ENCODE data around the gene VPS26C.
"Not testable (repeated sequence)": the region's sequence is repeated elsewhere in the genome, so short reads cannot be mapped to it uniquely, and the experiment has no call there.

The VPS26C gene

GRCh38 chr21:37227071-37228002, 39.8 kb downstream of the VPS26C start:
- DNase-seq, result no peak

GRCh38 chr21:37226041-37226920, 40.9 kb downstream of the VPS26C start:
- DNase-seq, result no peak

- no peak for DNase-seq
These were observed 42.0 kb downstream of the VPS26C start for GRCh38 chr21:37224861-37225839.

- no peak for DNase-seq
These were observed 43.3 kb downstream of the VPS26C start for GRCh38 chr21:37223804-37224345.

GRCh38 chr21:37222248-37222647, 44.9 kb downstream of the VPS26C start:
- DNase-seq, result not testable (repeated sequence)

GRCh38 chr21:37220981-37221664, 46.0 kb downstream of the VPS26C start:
- peak; percentile 88 to 94 for DNase-seq

- DNase-seq, result peak in 1 of 2 donors; percentile 36
These were observed 46.6 kb downstream of the VPS26C start for GRCh38 chr21:37220433-37220980.

GRCh38 chr21:37219761-37220432, 47.2 kb downstream of the VPS26C start:
- no peak for DNase-seq

GRCh38 chr21:37214952-37215351, 52.2 kb downstream of the VPS26C start:
- DNase-seq, result no peak

GRCh38 chr21:37210799-37211198, 56.3 kb downstream of the VPS26C start:
- no peak for DNase-seq

- no peak for DNase-seq
These were observed 57.0 kb downstream of the VPS26C start for GRCh38 chr21:37210130-37210529.

- DNase-seq, result no peak
These were observed 58.4 kb downstream of the VPS26C start for GRCh38 chr21:37208741-37209225.

- peak; percentile 44 to 56 for DNase-seq
These were observed 58.9 kb downstream of the VPS26C start for GRCh38 chr21:37208056-37208721.

GRCh38 chr21:37207441-37208009, 59.6 kb downstream of the VPS26C start:
- no peak for DNase-seq

GRCh38 chr21:37206496-37206895, 60.6 kb downstream of the VPS26C start:
- DNase-seq, result no peak

GRCh38 chr21:37204580-37204979, 62.6 kb downstream of the VPS26C start:
- DNase-seq, result no peak

GRCh38 chr21:37202221-37203110, 64.7 kb downstream of the VPS26C start:
- DNase-seq, result no peak

Data from hippocampal formation (tissue), 2 donors.